GM12878 (cell line): Measurements from ENCODE around the gene SQSTM1. TPM values are rescaled to one million over a fixed set of nuclear protein-coding genes. Genes with fewer than 3 reads are reported as not detected.

Source experiments
- BCL11A ChIP-seq: IDR thresholded peaks from 2 replicates; pipeline ENCODE4 v1.6.1; 2011; ENCODE audit warnings: low read depth, low read length
- CHD2 ChIP-seq: IDR thresholded peaks from 2 replicates; pipeline ENCODE4 v1.6.1; 2011; ENCODE audit warnings: low read depth, low read length, improper control_type of control experiment, borderline replicate concordance
- CREB1 ChIP-seq: IDR thresholded peaks from 2 replicates; pipeline ENCODE4 v1.6.1; 2012; ENCODE audit warnings: low read depth, mild to moderate bottlenecking, inconsistent platforms
- DPF2 ChIP-seq: fragments of 450-650 bp; IDR thresholded peaks from 2 replicates; pipeline ENCODE4 v1.6.1; 2017; ENCODE audit warnings: mild to moderate bottlenecking
- EGR1 ChIP-seq, 2 experiments: IDR thresholded peaks; 1 replicate in 1 of 2; 2 replicates in 1 of 2; pipeline ENCODE4 v1.6.1; 2011 to 2012; ENCODE audit warnings: low read depth in 2 of 2, low read length in 2 of 2, borderline replicate concordance in 1 of 2, mild to moderate bottlenecking in 1 of 2, moderate library complexity in 1 of 2
- FOXM1 ChIP-seq: IDR thresholded peaks from 2 replicates; pipeline ENCODE4 v1.6.1; 2012; ENCODE audit warnings: low read depth, mild to moderate bottlenecking, inconsistent platforms, low read length, moderate library complexity
- IKZF2 ChIP-seq, 2 experiments: fragments of 450-650 bp; IDR thresholded peaks; 2 replicates each; pipeline ENCODE4 v1.6.1; 2017; ENCODE audit warnings: mild to moderate bottlenecking in 2 of 2, moderate library complexity in 2 of 2
- KDM1A ChIP-seq: fragments of 200-600 bp; sonication (generic); IDR thresholded peaks from 2 replicates; pipeline ENCODE4 v1.6.1; 2016; ENCODE audit warnings: borderline replicate concordance
- LARP7 ChIP-seq: fragments of 450-650 bp; IDR thresholded peaks from 2 replicates; pipeline ENCODE4 v1.6.1; 2017; ENCODE audit warnings: mild to moderate bottlenecking
- MTA2 ChIP-seq: fragments of 450-650 bp; IDR thresholded peaks from 2 replicates; pipeline ENCODE4 v1.6.1; 2016; ENCODE audit warnings: low read depth, mild to moderate bottlenecking, moderate library complexity
- MTA3 ChIP-seq: IDR thresholded peaks from 2 replicates; pipeline ENCODE4 v1.6.1; 2012; ENCODE audit warnings: low read length, inconsistent platforms, borderline replicate concordance
- NBN ChIP-seq: fragments of 450-650 bp; IDR thresholded peaks from 2 replicates; pipeline ENCODE4 v1.6.1; 2016
- NFXL1 ChIP-seq: fragments of 450-650 bp; IDR thresholded peaks from 2 replicates; pipeline ENCODE4 v1.6.1; 2017; ENCODE audit warnings: antibody characterized with exemption, mild to moderate bottlenecking, borderline replicate concordance
- RBBP5 ChIP-seq: fragments of 200-600 bp; sonication (generic); conservative IDR thresholded peaks from 2 replicates; pipeline ENCODE4 v1.6.1; 2016
- RCOR1 ChIP-seq: conservative IDR thresholded peaks from 2 replicates; pipeline ENCODE4 v1.6.1; 2012; ENCODE audit warnings: low read depth, low read length, improper control_type of control experiment
- SMAD1 ChIP-seq: fragments of 450-650 bp; IDR thresholded peaks from 2 replicates; pipeline ENCODE4 v1.6.1; 2018; ENCODE audit warnings: mild to moderate bottlenecking, low read depth; ENCODE audit not compliant: partially characterized antibody
- TAF1 ChIP-seq: IDR thresholded peaks from 2 replicates; pipeline ENCODE4 v1.6.1; 2011; ENCODE audit warnings: mild to moderate bottlenecking, low read depth, low read length, borderline replicate concordance
- WRNIP1 ChIP-seq: IDR thresholded peaks from 2 replicates; pipeline ENCODE4 v1.6.1; 2011; ENCODE audit warnings: low read depth, low read length, improper control_type of control experiment, borderline replicate concordance
- polyA plus RNA-seq, 11 experiments: library from polyadenylated mRNA; depleted of rRNA in 4 of 11; unstranded in 6 of 11; stranded (reverse) in 5 of 11; fragments of >200 nt; fragmentation: Nextera tagmentation in 4 of 11; fragmentation: Illumina TruSeq in 1 of 11; extraction: Ambion mirVana in 4 of 11; extraction: Trizol in 1 of 11; gene quantifications; 1 replicate in 1 of 11; 2 replicates in 10 of 11; pipeline versions ENCODE4 v1.2.1 to v1.2.3, GENCODE V29; 2011 to 2016; ENCODE audit warnings: inconsistent platforms in 2 of 11, missing spikeins in 2 of 11, low read depth in 1 of 11
- total RNA-seq, 4 experiments: library from RNA; depleted of rRNA in 3 of 4; stranded (reverse); fragments of >200 nt in 3 of 4; fragmentation: Illumina TruSeq in 1 of 4; extraction: Trizol in 1 of 4; gene quantifications; 2 replicates each; pipeline versions ENCODE4 v1.2.1 to v1.2.3, GENCODE V29; 2013 to 2021
- TF ChIP-seq, protein P1 (sequence below): IDR thresholded peaks from 2 replicates; pipeline ENCODE4 v1.6.1; 2012; ENCODE audit warnings: mild to moderate bottlenecking, low read depth, low read length
- TF ChIP-seq, protein P2 (sequence below), 3 experiments: IDR thresholded peaks in 2 of 3; conservative IDR thresholded peaks in 1 of 3; 2 replicates each; pipeline ENCODE4 v1.5.1; 2011; ENCODE audit warnings: low read depth in 3 of 3, low read length in 3 of 3, mild to moderate bottlenecking in 3 of 3, control low read depth in 2 of 3, moderate library complexity in 2 of 3, inconsistent platforms in 1 of 3, mixed read lengths in 1 of 3; ENCODE audit not compliant: control insufficient read depth in 2 of 3, insufficient read depth in 1 of 3; ENCODE audit errors: extremely low read depth in 1 of 3

The SQSTM1 gene
- total and polyA plus RNA-seq, 10 of the 15 experiments (the other 5 are each of a cell fraction or from before 2014, with no cell fraction given) = 6.3 to 138 (median 62.1) TPM

DNA sequence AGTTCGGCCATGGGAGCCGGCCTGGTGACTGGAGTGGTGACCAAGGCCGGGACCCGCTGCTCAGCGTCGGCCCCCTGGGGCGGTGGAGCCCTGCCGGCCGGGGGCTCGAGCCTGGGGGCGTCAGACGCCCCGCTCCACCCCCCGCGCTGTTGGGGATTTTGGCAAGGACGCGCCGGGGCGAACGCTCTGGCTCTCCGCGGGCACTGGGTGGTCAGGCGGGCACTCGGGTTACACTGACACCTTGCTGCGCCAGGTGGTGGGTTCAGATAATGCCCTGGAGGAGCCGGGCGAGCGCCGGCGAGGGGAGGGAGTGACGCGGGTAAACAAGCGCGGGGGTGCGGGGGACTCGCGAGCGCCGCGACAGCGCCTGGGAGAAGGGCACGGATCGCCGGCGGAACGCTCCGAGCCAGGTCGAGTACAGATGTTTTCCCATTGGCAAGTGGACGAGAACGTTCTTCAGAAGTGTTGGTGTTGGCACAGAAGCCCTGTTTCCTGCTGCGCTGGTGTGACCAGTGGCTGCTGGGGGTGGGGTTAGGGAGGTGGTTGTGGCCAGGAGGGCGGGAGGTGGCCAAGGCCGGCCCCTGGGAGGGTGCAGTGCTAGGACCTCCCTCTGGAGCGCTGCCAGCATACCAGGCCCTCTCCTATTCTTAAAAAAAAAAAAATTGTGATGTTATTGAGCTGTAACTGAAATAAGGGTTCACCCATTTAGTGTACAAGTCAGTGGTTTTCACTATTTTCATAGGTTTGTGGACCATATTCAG, 773 bp downstream of the SQSTM1 start (continued):
- TF ChIP-seq, protein P1, sequence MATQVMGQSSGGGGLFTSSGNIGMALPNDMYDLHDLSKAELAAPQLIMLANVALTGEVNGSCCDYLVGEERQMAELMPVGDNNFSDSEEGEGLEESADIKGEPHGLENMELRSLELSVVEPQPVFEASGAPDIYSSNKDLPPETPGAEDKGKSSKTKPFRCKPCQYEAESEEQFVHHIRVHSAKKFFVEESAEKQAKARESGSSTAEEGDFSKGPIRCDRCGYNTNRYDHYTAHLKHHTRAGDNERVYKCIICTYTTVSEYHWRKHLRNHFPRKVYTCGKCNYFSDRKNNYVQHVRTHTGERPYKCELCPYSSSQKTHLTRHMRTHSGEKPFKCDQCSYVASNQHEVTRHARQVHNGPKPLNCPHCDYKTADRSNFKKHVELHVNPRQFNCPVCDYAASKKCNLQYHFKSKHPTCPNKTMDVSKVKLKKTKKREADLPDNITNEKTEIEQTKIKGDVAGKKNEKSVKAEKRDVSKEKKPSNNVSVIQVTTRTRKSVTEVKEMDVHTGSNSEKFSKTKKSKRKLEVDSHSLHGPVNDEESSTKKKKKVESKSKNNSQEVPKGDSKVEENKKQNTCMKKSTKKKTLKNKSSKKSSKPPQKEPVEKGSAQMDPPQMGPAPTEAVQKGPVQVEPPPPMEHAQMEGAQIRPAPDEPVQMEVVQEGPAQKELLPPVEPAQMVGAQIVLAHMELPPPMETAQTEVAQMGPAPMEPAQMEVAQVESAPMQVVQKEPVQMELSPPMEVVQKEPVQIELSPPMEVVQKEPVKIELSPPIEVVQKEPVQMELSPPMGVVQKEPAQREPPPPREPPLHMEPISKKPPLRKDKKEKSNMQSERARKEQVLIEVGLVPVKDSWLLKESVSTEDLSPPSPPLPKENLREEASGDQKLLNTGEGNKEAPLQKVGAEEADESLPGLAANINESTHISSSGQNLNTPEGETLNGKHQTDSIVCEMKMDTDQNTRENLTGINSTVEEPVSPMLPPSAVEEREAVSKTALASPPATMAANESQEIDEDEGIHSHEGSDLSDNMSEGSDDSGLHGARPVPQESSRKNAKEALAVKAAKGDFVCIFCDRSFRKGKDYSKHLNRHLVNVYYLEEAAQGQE = no peak
- TF ChIP-seq KDM1A (no peak), CREB1 (0 out of 2 replicates have a peak, but pooled peaks have one; percentile 23), TAF1 (peak; percentile 22; the same call in 1 of the 2 replicates), MTA3 (no peak), LARP7 (peak; percentile 56; the same call in 1 of the 2 replicates), RBBP5 (no peak), BCL11A (no peak), NBN (0 out of 2 replicates have a peak, but pooled peaks have one; percentile 31), FOXM1 (no peak), SMAD1 (peak; percentile 53), DPF2 (peak; percentile 23), IKZF2 (IDR thresholded peaks at IDR 0.05) (no peak), NFXL1 (no peak), MTA2 (no peak), WRNIP1 (no peak), EGR1 (IDR thresholded peaks at IDR 0.05; ENCODE audit: borderline replicate concordance in 1 of 2, low read depth in 2 of 2, low read length in 2 of 2) (no peak), CHD2 (peak; percentile 62), RCOR1 (no peak)
- TF ChIP-seq, protein P2, sequence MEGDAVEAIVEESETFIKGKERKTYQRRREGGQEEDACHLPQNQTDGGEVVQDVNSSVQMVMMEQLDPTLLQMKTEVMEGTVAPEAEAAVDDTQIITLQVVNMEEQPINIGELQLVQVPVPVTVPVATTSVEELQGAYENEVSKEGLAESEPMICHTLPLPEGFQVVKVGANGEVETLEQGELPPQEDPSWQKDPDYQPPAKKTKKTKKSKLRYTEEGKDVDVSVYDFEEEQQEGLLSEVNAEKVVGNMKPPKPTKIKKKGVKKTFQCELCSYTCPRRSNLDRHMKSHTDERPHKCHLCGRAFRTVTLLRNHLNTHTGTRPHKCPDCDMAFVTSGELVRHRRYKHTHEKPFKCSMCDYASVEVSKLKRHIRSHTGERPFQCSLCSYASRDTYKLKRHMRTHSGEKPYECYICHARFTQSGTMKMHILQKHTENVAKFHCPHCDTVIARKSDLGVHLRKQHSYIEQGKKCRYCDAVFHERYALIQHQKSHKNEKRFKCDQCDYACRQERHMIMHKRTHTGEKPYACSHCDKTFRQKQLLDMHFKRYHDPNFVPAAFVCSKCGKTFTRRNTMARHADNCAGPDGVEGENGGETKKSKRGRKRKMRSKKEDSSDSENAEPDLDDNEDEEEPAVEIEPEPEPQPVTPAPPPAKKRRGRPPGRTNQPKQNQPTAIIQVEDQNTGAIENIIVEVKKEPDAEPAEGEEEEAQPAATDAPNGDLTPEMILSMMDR (IDR thresholded peaks at IDR 0.05 in 2 of 3, conservative IDR thresholded peaks at IDR 0.05 in 1 of 3; ENCODE audit: control insufficient read depth in 2 of 3, extremely low read depth in 1 of 3, insufficient read depth in 1 of 3, low read depth in 3 of 3, low read length in 3 of 3) = 0 out of 6 replicates have a peak, but pooled peaks of 1 of the 3 experiments have one; percentile 12
- TF ChIP-seq, all 136 proteins: peak for 28
